Central memory CD8-positive, alpha-beta T cell (primary cell): ENCODE results near the gene BIRC2.

ENCODE experiments used
- ATAC-seq: fragments of 150-1000 bp; cut with Tn5 transposase; replicated peaks from 2 replicates; pipeline ENCODE4 v1.10.0; 2022; ENCODE audit warnings: mild to moderate bottlenecking, moderate FRiP score, moderate number of reproducible peaks; ENCODE audit not compliant: poor library complexity, severe bottlenecking; ENCODE audit errors: extremely low read depth
- DNase-seq, 2 donors: peaks; one replicate each; pipeline ENCODE4 v3.0.0; 2021; ENCODE audit warnings: low spot score in 2 of 2
- H3K27ac Mint-ChIP-seq: one replicate; pipeline ENCODE4 v1.8.0; 2022; ENCODE audit warnings: low read depth, mild to moderate bottlenecking, moderate library complexity, mixed read lengths
- H3K27me3 Mint-ChIP-seq: one replicate; pipeline ENCODE4 v1.8.0; 2022; ENCODE audit warnings: mixed read lengths
- H3K36me3 Mint-ChIP-seq: one replicate; pipeline ENCODE4 v1.8.0; 2022; ENCODE audit warnings: mild to moderate bottlenecking, moderate library complexity, mixed read lengths; ENCODE audit not compliant: insufficient read depth
- H3K4me1 Mint-ChIP-seq: one replicate; pipeline ENCODE4 v1.8.0; 2022; ENCODE audit warnings: mixed read lengths
- H3K4me3 Mint-ChIP-seq: one replicate; pipeline ENCODE4 v1.8.0; 2022; ENCODE audit warnings: mild to moderate bottlenecking, moderate library complexity, mixed read lengths
- H3K9me3 Mint-ChIP-seq: one replicate; pipeline ENCODE4 v1.8.0; 2022; ENCODE audit warnings: mixed read lengths

The BIRC2 gene

DNA sequence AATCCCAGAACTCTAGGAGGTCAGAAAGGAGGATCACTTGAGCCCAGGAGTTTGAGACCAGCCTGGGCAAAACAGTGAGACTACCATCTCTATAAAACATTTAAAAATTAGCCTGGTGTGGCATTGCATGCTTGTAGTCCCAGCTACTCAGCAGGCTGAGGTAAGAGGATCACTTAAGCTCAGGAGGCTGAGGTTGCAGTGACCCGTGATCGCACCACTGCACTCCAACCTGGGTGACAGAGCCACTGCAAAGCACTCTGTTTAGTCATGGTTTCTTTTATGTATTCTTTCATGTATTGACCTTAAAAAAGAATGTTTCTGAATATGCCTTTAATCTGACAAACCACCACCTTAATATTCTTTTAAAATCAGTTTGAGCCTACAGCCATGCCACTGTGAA, 52.2 kb downstream of the BIRC2 start:
- no peak overlapping the region for H3K27ac Mint-ChIP-seq
- H3K36me3 Mint-ChIP-seq = peaks cover 38% of the 10 kb centered on the region
- H3K27me3 Mint-ChIP-seq = no peaks in the 10 kb centered on the region
- H3K4me1 Mint-ChIP-seq = peaks cover 14% of the 10 kb centered on the region
- H3K4me3 Mint-ChIP-seq = no peak overlapping the region
- no peak for DNase-seq
- ATAC-seq = no peak
- H3K9me3 Mint-ChIP-seq = no peaks in the 10 kb centered on the region

- peaks cover 37% of the 10 kb centered on the region for H3K36me3 Mint-ChIP-seq
- peaks cover 15% of the 10 kb centered on the region for H3K4me1 Mint-ChIP-seq
- H3K27ac Mint-ChIP-seq = no peak overlapping the region
- ATAC-seq (no peak), DNase-seq (no peak)
- H3K27me3 Mint-ChIP-seq = no peaks in the 10 kb centered on the region
- H3K9me3 Mint-ChIP-seq = no peaks in the 10 kb centered on the region
- no peak overlapping the region for H3K4me3 Mint-ChIP-seq
Observed at GRCh38 chr11:102400603-102401002, 53.6 kb downstream of the BIRC2 start.

DNA sequence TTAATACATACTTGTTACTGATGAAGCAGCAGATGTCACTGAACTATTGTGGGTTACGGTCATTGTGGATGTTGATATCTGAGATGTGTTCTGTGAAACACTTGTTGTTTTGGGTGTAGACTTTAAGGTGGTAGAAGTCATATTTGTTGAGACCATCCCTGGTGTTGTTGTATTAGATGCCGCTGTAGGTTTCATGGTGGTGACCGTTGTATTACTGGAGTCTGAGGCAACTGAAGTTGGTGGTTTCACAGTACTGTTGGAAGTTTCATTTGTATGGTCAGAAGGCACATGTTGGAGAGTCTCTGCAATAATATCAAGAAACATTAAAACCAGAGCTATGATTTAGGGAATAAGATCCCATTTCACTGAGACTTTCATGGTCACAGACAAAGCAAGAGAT, 54.9 kb downstream of the BIRC2 start:
- Mint-ChIP-seq H3K9me3 (no peaks in the 10 kb centered on the region), H3K4me3 (no peak overlapping the region), H3K27ac (no peak overlapping the region)

GRCh38 chr11:102402548-102402947, 55.5 kb downstream of the BIRC2 start:
- no peak for ATAC-seq
- no peak overlapping the region for H3K27ac Mint-ChIP-seq
- H3K27me3 Mint-ChIP-seq = no peaks in the 10 kb centered on the region
- H3K9me3 Mint-ChIP-seq = no peaks in the 10 kb centered on the region
- no peak for DNase-seq
- no peak overlapping the region for H3K4me3 Mint-ChIP-seq
- peaks cover 32% of the 10 kb centered on the region for H3K4me1 Mint-ChIP-seq
- peaks cover 33% of the 10 kb centered on the region for H3K36me3 Mint-ChIP-seq

More for the DNA sequence above, 54.9 kb downstream of the BIRC2 start:
- no peaks in the 10 kb centered on the region for H3K27me3 Mint-ChIP-seq
- H3K4me1 Mint-ChIP-seq = peaks cover 25% of the 10 kb centered on the region
- no peak for ATAC-seq
- no peak for DNase-seq
- peaks cover 37% of the 10 kb centered on the region for H3K36me3 Mint-ChIP-seq

DNA sequence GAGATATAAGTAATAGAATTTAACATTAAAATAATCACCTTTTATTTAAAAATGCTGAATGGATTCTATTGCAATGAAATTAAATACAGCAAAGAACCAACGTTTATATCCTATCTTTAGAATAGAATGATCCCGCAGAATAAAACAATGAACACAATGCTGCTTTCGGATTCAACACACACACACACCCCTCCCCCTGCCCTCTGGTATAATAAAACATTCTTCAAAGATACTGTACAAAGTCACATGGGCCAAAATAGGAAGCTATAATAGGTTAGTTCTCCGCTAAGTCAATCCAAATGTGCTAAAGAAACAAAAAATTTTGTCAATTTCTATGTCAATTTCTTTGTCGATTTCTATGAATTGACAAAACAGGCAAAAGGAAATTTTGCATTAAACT, 58.5 kb downstream of the BIRC2 start:
- Mint-ChIP-seq H3K36me3 (peaks cover 27% of the 10 kb centered on the region), H3K9me3 (no peaks in the 10 kb centered on the region), H3K27ac (peak overlapping the region; percentile 59), H3K4me3 (no peak overlapping the region), H3K27me3 (no peaks in the 10 kb centered on the region), H3K4me1 (peaks cover 40% of the 10 kb centered on the region)
- DNase-seq (no peak), ATAC-seq (no peak)

GRCh38 chr11:102406099-102406498, 59.1 kb downstream of the BIRC2 start:
- DNase-seq = no peak
- ATAC-seq = no peak
- peaks cover 28% of the 10 kb centered on the region for H3K36me3 Mint-ChIP-seq
- H3K27ac Mint-ChIP-seq = peak overlapping the region; percentile 79
- peaks cover 43% of the 10 kb centered on the region for H3K4me1 Mint-ChIP-seq
- H3K4me3 Mint-ChIP-seq = no peak overlapping the region
- H3K27me3 Mint-ChIP-seq = no peaks in the 10 kb centered on the region
- no peaks in the 10 kb centered on the region for H3K9me3 Mint-ChIP-seq

GRCh38 chr11:102407901-102408300, 60.9 kb downstream of the BIRC2 start:
- H3K36me3 Mint-ChIP-seq = peaks cover 25% of the 10 kb centered on the region
- no peak for ATAC-seq
- H3K4me1 Mint-ChIP-seq = peaks cover 53% of the 10 kb centered on the region
- H3K27me3 Mint-ChIP-seq = no peaks in the 10 kb centered on the region
- DNase-seq = no peak
- no peak overlapping the region for H3K4me3 Mint-ChIP-seq
- H3K9me3 Mint-ChIP-seq = no peaks in the 10 kb centered on the region
- peak overlapping the region; percentile 79 for H3K27ac Mint-ChIP-seq

- DNase-seq (no peak), ATAC-seq (no peak)
- H3K27me3 Mint-ChIP-seq = no peaks in the 10 kb centered on the region
- H3K4me3 Mint-ChIP-seq = no peak overlapping the region
- H3K4me1 Mint-ChIP-seq = peaks cover 51% of the 10 kb centered on the region
- H3K27ac Mint-ChIP-seq = no peak overlapping the region
- peaks cover 23% of the 10 kb centered on the region for H3K36me3 Mint-ChIP-seq
- no peaks in the 10 kb centered on the region for H3K9me3 Mint-ChIP-seq
Observed at GRCh38 chr11:102408339-102408738, 61.3 kb downstream of the BIRC2 start.

- H3K36me3 Mint-ChIP-seq = peaks cover 19% of the 10 kb centered on the region
- peak overlapping the region; percentile 41 for H3K27ac Mint-ChIP-seq
- H3K4me1 Mint-ChIP-seq = peaks cover 61% of the 10 kb centered on the region
- H3K27me3 Mint-ChIP-seq = no peaks in the 10 kb centered on the region
- no peaks in the 10 kb centered on the region for H3K9me3 Mint-ChIP-seq
- H3K4me3 Mint-ChIP-seq = no peak overlapping the region
- DNase-seq = no peak
- no peak for ATAC-seq
Observed at GRCh38 chr11:102410382-102410784, 63.4 kb downstream of the BIRC2 start.

GRCh38 chr11:102411142-102411541, 64.1 kb downstream of the BIRC2 start:
- H3K4me1 Mint-ChIP-seq = peaks cover 62% of the 10 kb centered on the region
- H3K36me3 Mint-ChIP-seq = peaks cover 16% of the 10 kb centered on the region
- no peaks in the 10 kb centered on the region for H3K27me3 Mint-ChIP-seq

GRCh38 chr11:102413497-102413896, 66.5 kb downstream of the BIRC2 start:
- Mint-ChIP-seq H3K4me3 (peak overlapping the region; percentile 54), H3K9me3 (no peaks in the 10 kb centered on the region), H3K36me3 (peaks cover 16% of the 10 kb centered on the region), H3K27me3 (no peaks in the 10 kb centered on the region), H3K4me1 (peaks cover 73% of the 10 kb centered on the region), H3K27ac (peak overlapping the region; percentile 70)
- ATAC-seq = no peak
- DNase-seq = no peak

More at GRCh38 chr11:102411142-102411541, 64.1 kb downstream of the BIRC2 start:
- no peak for DNase-seq
- Mint-ChIP-seq H3K27ac (no peak overlapping the region), H3K9me3 (no peaks in the 10 kb centered on the region), H3K4me3 (no peak overlapping the region)
- no peak for ATAC-seq

GRCh38 chr11:102414559-102414958, 67.5 kb downstream of the BIRC2 start:
- Mint-ChIP-seq H3K4me1 (peaks cover 82% of the 10 kb centered on the region), H3K36me3 (peaks cover 18% of the 10 kb centered on the region), H3K9me3 (no peaks in the 10 kb centered on the region), H3K27ac (peak overlapping the region; percentile 70), H3K4me3 (peak overlapping the region; percentile 54), H3K27me3 (no peaks in the 10 kb centered on the region)
- ATAC-seq (no peak), DNase-seq (no peak)

DNA sequence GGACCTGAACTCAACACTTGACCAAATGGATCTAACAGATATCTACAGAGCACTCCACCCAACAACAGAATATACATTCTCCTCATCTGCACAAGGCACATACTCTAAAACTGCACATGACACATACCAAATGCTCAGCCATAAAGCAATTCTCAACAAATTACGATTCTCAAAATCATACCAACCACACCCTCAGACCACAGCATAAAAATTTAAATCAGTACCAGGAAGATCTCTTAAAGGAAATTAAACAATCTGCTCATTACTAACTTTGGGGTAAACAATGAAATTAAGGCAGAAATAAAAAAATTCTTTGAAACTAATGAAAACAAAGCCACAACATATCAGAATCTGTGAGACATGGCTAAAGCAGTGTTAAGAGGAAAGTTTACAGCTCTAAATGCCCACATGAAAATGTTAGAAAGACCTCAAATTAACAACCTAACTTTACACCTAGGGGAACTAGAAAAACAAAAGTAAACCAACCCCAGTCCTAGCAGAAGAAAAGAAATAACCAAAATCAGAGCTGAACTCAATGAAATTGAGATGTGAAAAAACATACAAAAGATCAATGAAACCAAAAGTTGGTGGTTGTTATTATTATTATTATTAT, 68.4 kb downstream of the BIRC2 start:
- Mint-ChIP-seq H3K4me3 (peak overlapping the region; percentile 54), H3K27ac (peak overlapping the region; percentile 70), H3K9me3 (no peaks in the 10 kb centered on the region), H3K4me1 (peaks cover 81% of the 10 kb centered on the region), H3K36me3 (peaks cover 17% of the 10 kb centered on the region), H3K27me3 (no peaks in the 10 kb centered on the region)
- no peak for DNase-seq
- peak; percentile 59 for ATAC-seq
